ENCODE results near the gene AGAP3. TPM values are rescaled to one million over a fixed set of nuclear protein-coding genes. Genes with fewer than 3 reads are reported as not detected.

The AGAP3 gene
- total and polyA plus RNA-seq, 7 experiments from 2014 or later = 6.0 to 70.6 (median 36.4) TPM

DNA sequence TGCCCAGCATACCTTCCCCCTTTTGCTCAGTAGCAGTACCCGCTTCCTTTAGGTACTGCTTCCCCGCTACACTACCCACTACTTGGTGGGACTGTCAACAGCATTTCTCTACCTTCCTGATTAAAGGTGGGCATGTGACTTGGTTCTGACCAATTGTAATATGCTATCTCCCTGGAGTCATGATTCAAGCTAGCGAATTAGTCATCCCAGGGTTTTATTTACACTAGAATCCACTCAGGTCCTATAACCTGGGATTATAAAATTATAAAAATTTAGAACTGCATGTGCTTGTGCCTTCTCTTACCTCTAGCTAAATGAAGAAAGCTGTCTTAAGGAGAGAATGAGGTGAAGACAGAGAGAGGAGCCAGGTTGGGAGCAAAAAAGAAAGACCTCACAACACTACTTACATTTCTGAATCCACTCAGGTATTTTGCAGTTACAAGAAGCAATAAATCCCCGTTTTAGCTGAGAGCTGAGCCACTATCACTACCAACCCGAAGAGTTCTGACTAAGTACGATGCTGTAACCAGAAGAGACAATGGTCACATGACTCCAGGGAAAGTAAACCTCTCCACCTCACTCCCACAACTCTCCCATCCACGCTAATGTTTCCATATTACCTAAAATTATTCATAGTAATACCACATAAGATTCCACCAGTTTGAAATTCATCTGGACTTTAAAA, 71.5 kb downstream of the AGAP3 start:
- Mint-ChIP-seq H3K27ac (no peak overlapping the region), H3K9me3 (peaks cover 0 to 2% (median 0%) of the 10 kb centered on the region in 11 donors), H3K4me3 (no peak overlapping the region), H3K27me3 (peaks cover 13 to 34% (median 33%) of the 10 kb centered on the region in 5 donors), H3K4me1 (no peaks in the 10 kb centered on the region), H3K36me3 (no peaks in the 10 kb centered on the region)
- ChIA-PET POLR2A (no interaction called here), CTCF (interaction anchor here (0.6 to 1.1 kb wide), 2 partner anchors 10 to 12 kb away, joined by 3 to 5 read pairs; partner anchors contain the start of gene GBX1)
- ATAC-seq (no peak), DNase-seq (no peak)
- H3K36me3 ChIP-seq (ENCODE audit: control insufficient read depth in 2 of 3, insufficient read depth in 3 of 3, low read length in 3 of 3) = no peaks in the 10 kb centered on the region
- no peaks in the 10 kb centered on the region for H3K4me1 ChIP-seq (ENCODE audit: control insufficient read depth in 2 of 2, insufficient read depth in 2 of 2, low read length in 2 of 2)
- no peak overlapping the region for H3K27ac ChIP-seq (ENCODE audit: low read depth, low read length)
- H3K27me3 ChIP-seq (ENCODE audit: control insufficient read depth in 2 of 2, insufficient read depth in 2 of 2, low read length in 2 of 2) = no peaks in the 10 kb centered on the region
- no peak overlapping the region for H3K4me3 ChIP-seq (ENCODE audit: low read length)
- no peaks in the 10 kb centered on the region for H3K9me3 ChIP-seq (ENCODE audit: control insufficient read depth in 2 of 3, low read length in 3 of 3)
- intact Hi-C loops (cut with micrococcal nuclease) = no loop called here

DNA sequence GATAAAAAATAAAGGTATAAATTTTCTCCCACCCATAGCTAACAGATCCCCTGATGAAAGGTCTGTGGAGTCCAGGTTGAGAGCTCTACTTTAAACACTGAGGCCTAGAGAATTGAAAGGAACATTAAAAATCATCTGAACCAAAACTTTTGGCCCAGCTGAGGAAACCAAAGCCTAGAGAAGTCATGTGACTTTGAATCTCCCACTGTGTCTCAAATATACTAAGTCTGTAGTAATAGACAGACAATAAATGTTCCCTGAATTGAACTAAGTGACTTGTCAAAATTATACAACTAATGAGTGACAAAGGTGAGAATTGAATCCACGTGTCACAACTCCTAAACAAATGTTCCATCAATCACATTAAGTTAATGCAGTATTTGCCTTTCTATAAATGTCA, 75.5 kb downstream of the AGAP3 start:
- POLR2A ChIA-PET = interaction anchor here (0.7 kb wide), 1 partner anchor 429 kb away, joined by 3 read pairs; no protein-coding TSS in a partner anchor
- peaks cover 8 to 9% of the 10 kb centered on the region in 2 donors for H3K27me3 ChIP-seq (ENCODE audit: control insufficient read depth in 2 of 2, insufficient read depth in 2 of 2, low read length in 2 of 2)
- H3K36me3 Mint-ChIP-seq = no peaks in the 10 kb centered on the region

DNA sequence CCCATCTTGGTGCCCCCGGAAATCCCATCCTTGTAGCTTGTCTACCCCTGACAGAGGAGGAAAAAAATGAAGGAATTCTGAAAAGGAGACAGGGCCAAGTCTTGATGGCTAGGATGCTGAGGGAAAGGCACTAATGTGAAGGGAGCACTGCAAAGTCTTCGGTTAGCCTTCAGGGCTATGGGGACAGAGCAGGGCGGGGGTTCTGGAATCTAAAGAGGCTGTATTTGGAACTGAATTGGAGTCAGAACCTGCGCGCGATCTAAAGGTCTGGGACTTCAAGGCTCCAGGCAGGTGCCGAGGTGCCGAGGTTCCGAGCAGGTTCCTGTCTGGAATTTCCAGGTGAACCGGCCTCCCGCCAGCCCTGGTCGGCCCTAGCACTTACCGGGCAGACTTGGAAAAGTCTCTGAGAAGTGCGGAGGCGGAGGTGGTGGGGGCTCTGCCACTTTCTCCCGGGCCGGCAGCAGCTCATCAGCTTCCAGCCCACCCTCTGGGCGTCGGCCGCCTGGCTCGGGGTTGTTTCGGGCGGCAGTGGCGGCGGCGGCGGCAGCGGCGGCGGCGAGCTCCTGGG, 80.4 kb downstream of the AGAP3 start:
- peak in 1 of 9 donors; percentile 16 for DNase-seq
- peaks cover 26 to 35% (median 32%) of the 10 kb centered on the region in 5 donors for H3K27me3 Mint-ChIP-seq
- H3K27me3 ChIP-seq (ENCODE audit: control insufficient read depth in 2 of 2, insufficient read depth in 2 of 2, low read length in 2 of 2) = peaks cover 9 to 14% of the 10 kb centered on the region in 2 donors

More for the DNA sequence above, 75.5 kb downstream of the AGAP3 start:
- CTCF ChIA-PET = no interaction called here
- Histone ChIP-seq H3K27ac (ENCODE audit: low read depth, low read length) (no peak overlapping the region), H3K4me1 (ENCODE audit: control insufficient read depth in 2 of 2, insufficient read depth in 2 of 2, low read length in 2 of 2) (no peaks in the 10 kb centered on the region), H3K36me3 (ENCODE audit: control insufficient read depth in 2 of 3, insufficient read depth in 3 of 3, low read length in 3 of 3) (no peaks in the 10 kb centered on the region), H3K4me3 (ENCODE audit: low read length) (no peak overlapping the region), H3K9me3 (ENCODE audit: control insufficient read depth in 2 of 3, low read length in 3 of 3) (no peaks in the 10 kb centered on the region)
- intact Hi-C loops (cut with micrococcal nuclease) = no loop called here
- Mint-ChIP-seq H3K27me3 (peaks cover 10 to 23% (median 19%) of the 10 kb centered on the region in 5 donors), H3K27ac (no peak overlapping the region), H3K4me1 (peaks cover 0 to 7% (median 3%) of the 10 kb centered on the region in 7 donors), H3K9me3 (peaks cover 0 to 2% (median 0%) of the 10 kb centered on the region in 11 donors), H3K4me3 (no peak overlapping the region)
- no peak for DNase-seq
- no peak for ATAC-seq

DNA sequence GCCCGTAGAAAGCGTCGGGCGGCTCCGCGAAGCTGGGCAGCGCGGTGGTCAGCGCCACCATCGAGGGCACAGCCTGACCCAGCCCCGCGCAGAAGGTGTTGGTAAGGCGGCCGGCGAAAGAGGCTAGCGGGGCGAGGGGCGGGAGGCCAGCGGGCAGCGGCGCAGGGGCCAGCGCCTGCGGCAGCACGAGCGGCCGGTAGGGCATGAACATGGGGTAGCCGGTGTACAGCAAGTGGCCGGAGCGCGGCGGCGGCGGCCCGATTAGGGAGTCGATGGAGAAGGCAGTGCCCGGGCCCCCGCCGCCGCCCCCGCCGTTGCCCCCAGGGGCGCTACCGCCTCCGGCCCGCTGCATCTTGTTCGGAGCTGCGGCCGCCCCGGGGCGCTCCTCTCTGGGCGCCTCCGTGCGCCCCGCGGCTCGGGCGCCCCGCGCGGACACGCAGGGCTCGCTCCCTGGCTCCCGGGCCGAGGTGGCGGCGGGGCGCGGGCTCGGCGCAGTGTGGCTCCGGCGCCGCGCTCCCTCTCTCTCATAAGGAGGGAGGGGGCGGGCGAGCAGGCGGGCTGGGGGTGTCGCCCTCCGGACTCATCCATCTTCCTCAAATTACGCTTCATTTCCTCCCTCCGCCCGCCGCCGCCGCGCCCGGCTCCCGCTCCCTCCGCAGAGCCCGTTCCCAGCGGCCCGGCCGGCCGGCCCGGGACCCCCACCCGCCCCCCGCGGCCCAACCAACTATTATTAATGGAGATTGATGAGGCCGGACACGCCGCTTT, 81.1 kb downstream of the AGAP3 start, which contains the start of gene GBX1:
TSS of gene GBX1 (minus strand) at position 498 of the 765 bp plus-strand sequence. CDS start at position 352, 146 bp downstream.
- no peaks in the 10 kb centered on the region for H3K36me3 ChIP-seq (ENCODE audit: control insufficient read depth in 2 of 3, insufficient read depth in 3 of 3, low read length in 3 of 3)
- peaks cover 0 to 3% of the 10 kb centered on the region in 2 donors for H3K4me1 ChIP-seq (ENCODE audit: control insufficient read depth in 2 of 2, insufficient read depth in 2 of 2, low read length in 2 of 2)
- POLR2A ChIA-PET = no interaction called here
- H3K9me3 Mint-ChIP-seq = no peaks in the 10 kb centered on the region
- no peaks in the 10 kb centered on the region for H3K36me3 Mint-ChIP-seq
- intact Hi-C loops (cut with micrococcal nuclease) = loop anchor here in 1 of 2 donors (5.0 kb wide), 1 partner anchor 135 kb away; no protein-coding TSS in a partner anchor
- peaks cover 30 to 41% (median 35%) of the 10 kb centered on the region in 5 donors for H3K27me3 Mint-ChIP-seq
- peak within 1 kb of the TSS; percentile 65 to 92 (median 79) for H3K4me3 Mint-ChIP-seq
- DNase-seq = no peak
- H3K9me3 ChIP-seq (ENCODE audit: control insufficient read depth in 2 of 3, low read length in 3 of 3) = no peaks in the 10 kb centered on the region
- peak; percentile 62 for ATAC-seq
- CTCF ChIA-PET = interaction anchor here (1.3 kb wide), 1 partner anchor 10 kb away, joined by 5 read pairs; no protein-coding TSS in a partner anchor
- H3K27ac ChIP-seq (ENCODE audit: low read depth, low read length) = no peak within 1 kb of the TSS
- peaks cover 7 to 16% (median 10%) of the 10 kb centered on the region in 7 donors for H3K4me1 Mint-ChIP-seq
- H3K4me3 ChIP-seq (ENCODE audit: low read length) = peak within 1 kb of the TSS; percentile 31
- H3K27ac Mint-ChIP-seq = peak within 1 kb of the TSS in 1 of 9 donors; percentile 34
- peaks cover 9 to 14% of the 10 kb centered on the region in 2 donors for H3K27me3 ChIP-seq (ENCODE audit: control insufficient read depth in 2 of 2, insufficient read depth in 2 of 2, low read length in 2 of 2)

More for the DNA sequence above, 80.4 kb downstream of the AGAP3 start:
- Mint-ChIP-seq H3K9me3 (no peaks in the 10 kb centered on the region), H3K27ac (no peak overlapping the region), H3K36me3 (no peaks in the 10 kb centered on the region), H3K4me3 (peak overlapping the region; percentile 36 to 92 (median 68)), H3K4me1 (peaks cover 7 to 14% (median 10%) of the 10 kb centered on the region in 7 donors)
- ChIA-PET POLR2A (no interaction called here), CTCF (no interaction called here)
- Histone ChIP-seq H3K4me3 (ENCODE audit: low read length) (peak overlapping the region; percentile 16), H3K9me3 (ENCODE audit: control insufficient read depth in 2 of 3, low read length in 3 of 3) (no peaks in the 10 kb centered on the region), H3K36me3 (ENCODE audit: control insufficient read depth in 2 of 3, insufficient read depth in 3 of 3, low read length in 3 of 3) (no peaks in the 10 kb centered on the region), H3K4me1 (ENCODE audit: control insufficient read depth in 2 of 2, insufficient read depth in 2 of 2, low read length in 2 of 2) (peaks cover 0 to 3% of the 10 kb centered on the region in 2 donors), H3K27ac (ENCODE audit: low read depth, low read length) (no peak overlapping the region)
- intact Hi-C loops (cut with micrococcal nuclease) = loop anchor here in 1 of 2 donors (5.0 kb wide), 1 partner anchor 136 kb away; no protein-coding TSS in a partner anchor
- ATAC-seq = peak; percentile 5

DNA sequence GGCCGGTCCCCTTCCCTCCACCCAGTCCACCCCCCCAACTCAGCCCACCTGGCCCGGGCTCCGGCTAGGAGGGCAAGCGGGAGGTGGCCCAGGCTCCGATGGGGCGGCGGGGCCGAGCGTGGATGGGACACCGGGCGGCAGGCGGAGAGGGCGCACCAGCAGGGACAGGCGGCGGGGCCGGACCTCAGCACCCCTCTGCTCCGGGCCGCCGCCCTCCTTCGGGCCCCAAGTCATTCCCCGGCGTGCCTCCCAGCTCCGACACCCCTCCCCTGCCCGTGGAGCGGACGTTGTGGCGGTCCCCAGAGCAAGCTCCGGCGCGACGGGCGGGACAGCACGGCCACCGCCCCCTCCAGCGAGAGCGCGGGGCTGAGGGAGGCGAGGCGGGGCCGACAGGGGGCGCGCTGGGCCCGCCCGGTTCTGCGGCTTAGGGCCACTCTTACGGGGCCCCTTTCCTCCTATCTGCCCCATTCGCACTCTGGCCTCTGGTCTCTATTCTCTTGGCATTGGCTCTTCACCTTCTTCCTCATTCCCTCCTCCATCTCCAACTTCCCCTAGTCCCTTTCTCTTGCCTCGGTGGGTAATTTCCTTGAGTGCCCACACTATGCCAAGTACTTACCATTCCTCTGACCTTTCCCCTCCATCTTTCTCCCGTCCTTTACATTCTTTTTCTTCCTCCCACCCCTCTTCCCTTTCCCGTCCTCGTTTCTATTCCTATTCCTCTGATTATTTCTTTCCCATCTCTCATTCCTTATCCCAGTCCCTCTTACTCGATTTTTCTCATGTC, 81.9 kb downstream of the AGAP3 start:
- ChIA-PET POLR2A (no interaction called here), CTCF (interaction anchor here (0.6 to 1.3 kb wide), 2 partner anchors 10 to 178 kb away, joined by 3 to 5 read pairs; no protein-coding TSS in a partner anchor)
- peaks cover 9 to 21% (median 16%) of the 10 kb centered on the region in 7 donors for H3K4me1 Mint-ChIP-seq
- peak; percentile 77 for ATAC-seq
- H3K27ac ChIP-seq (ENCODE audit: low read depth, low read length) = no peak overlapping the region
- H3K27me3 ChIP-seq (ENCODE audit: control insufficient read depth in 2 of 2, insufficient read depth in 2 of 2, low read length in 2 of 2) = peaks cover 9 to 14% of the 10 kb centered on the region in 2 donors
- peak overlapping the region in 1 of 9 donors; percentile 34 for H3K27ac Mint-ChIP-seq
- peaks cover 0 to 3% of the 10 kb centered on the region in 2 donors for H3K4me1 ChIP-seq (ENCODE audit: control insufficient read depth in 2 of 2, insufficient read depth in 2 of 2, low read length in 2 of 2)
- H3K27me3 Mint-ChIP-seq = peaks cover 38 to 49% (median 44%) of the 10 kb centered on the region in 5 donors
- H3K4me3 ChIP-seq (ENCODE audit: low read length) = peak overlapping the region; percentile 31
- DNase-seq = peak; percentile 19 to 75 (median 54)
- H3K9me3 ChIP-seq (ENCODE audit: control insufficient read depth in 2 of 3, low read length in 3 of 3) = no peaks in the 10 kb centered on the region
- H3K36me3 ChIP-seq (ENCODE audit: control insufficient read depth in 2 of 3, insufficient read depth in 3 of 3, low read length in 3 of 3) = no peaks in the 10 kb centered on the region
- peak overlapping the region; percentile 63 to 92 (median 79) for H3K4me3 Mint-ChIP-seq
- H3K36me3 Mint-ChIP-seq = no peaks in the 10 kb centered on the region
- no peaks in the 10 kb centered on the region for H3K9me3 Mint-ChIP-seq
- intact Hi-C loops (cut with micrococcal nuclease) = loop anchor here (1.0 to 5.0 kb wide), 3 partner anchors 76 to 135 kb away; no protein-coding TSS in a partner anchor
